Astrocyte of the spinal cord (primary cell): Measurements from ENCODE around the gene PLXDC2.
"Not testable (repeated sequence)": the region's sequence is repeated elsewhere in the genome, so short reads cannot be mapped to it uniquely, and the experiment has no call there.

Experiments
- DNase-seq: peaks from one replicate; pipeline ENCODE4 v3.0.0; 2011; ENCODE audit warnings: low read depth, low spot score
- H3K4me3 ChIP-seq: 2 replicates; pipeline ENCODE4 v1.5.1; 2011; ENCODE audit warnings: low read depth, mild to moderate bottlenecking, low read length, moderate library complexity
- CTCF ChIP-seq: IDR thresholded peaks from 2 replicates; pipeline ENCODE4 v1.5.1; 2012; ENCODE audit warnings: low read depth, mild to moderate bottlenecking, low read length, inconsistent platforms
- in situ Hi-C: cut with HindIII; loops from 2 replicates; pipeline ENCODE4 v1.10.0; 2017; ENCODE audit warnings: low sequenced_read_pairs

The PLXDC2 gene

GRCh38 chr10:19999431-19999830 lies 183.2 kb downstream of the PLXDC2 start:
- DNase-seq: no peak
- H3K4me3 ChIP-seq: no peak overlapping the region
- TF ChIP-seq CTCF: no peak
- in situ Hi-C loops: no loop called here

- DNase-seq, H3K4me3 ChIP-seq, in situ Hi-C loops: not testable (repeated sequence)
Measured at GRCh38 chr10:20002026-20002425, 185.8 kb downstream of the PLXDC2 start.

- TF ChIP-seq CTCF: no peak
- in situ Hi-C loops: no loop called here
- no peak overlapping the region for H3K4me3 ChIP-seq
- DNase-seq: no peak
Measured at GRCh38 chr10:20002657-20003056, 186.4 kb downstream of the PLXDC2 start.

GRCh38 chr10:20004087-20004523 lies 187.9 kb downstream of the PLXDC2 start:
- peak; percentile 78 for DNase-seq
- in situ Hi-C loops: no loop called here
- TF ChIP-seq CTCF: no peak
- H3K4me3 ChIP-seq: no peak overlapping the region

- no peak for TF ChIP-seq CTCF
- in situ Hi-C loops: no loop called here
- DNase-seq: no peak
- H3K4me3 ChIP-seq: no peak overlapping the region
Measured at GRCh38 chr10:20005638-20006037, 189.4 kb downstream of the PLXDC2 start.

- no peak overlapping the region for H3K4me3 ChIP-seq
- in situ Hi-C loops: no loop called here
- DNase-seq: no peak
- no peak for TF ChIP-seq CTCF
Measured at GRCh38 chr10:20006169-20006870, 190.1 kb downstream of the PLXDC2 start.

GRCh38 chr10:20007426-20007825 lies 191.2 kb downstream of the PLXDC2 start:
- peak; percentile 18 for DNase-seq
- no peak overlapping the region for H3K4me3 ChIP-seq
- in situ Hi-C loops: no loop called here
- no peak for TF ChIP-seq CTCF
